ENCODE data around the gene CACNB2. TPM values are rescaled to one million over a fixed set of nuclear protein-coding genes. Genes with fewer than 3 reads are reported as not detected.

Gene CACNB2
- total RNA-seq, 1 experiment from 2014 or later = 3.2 TPM

DNA sequence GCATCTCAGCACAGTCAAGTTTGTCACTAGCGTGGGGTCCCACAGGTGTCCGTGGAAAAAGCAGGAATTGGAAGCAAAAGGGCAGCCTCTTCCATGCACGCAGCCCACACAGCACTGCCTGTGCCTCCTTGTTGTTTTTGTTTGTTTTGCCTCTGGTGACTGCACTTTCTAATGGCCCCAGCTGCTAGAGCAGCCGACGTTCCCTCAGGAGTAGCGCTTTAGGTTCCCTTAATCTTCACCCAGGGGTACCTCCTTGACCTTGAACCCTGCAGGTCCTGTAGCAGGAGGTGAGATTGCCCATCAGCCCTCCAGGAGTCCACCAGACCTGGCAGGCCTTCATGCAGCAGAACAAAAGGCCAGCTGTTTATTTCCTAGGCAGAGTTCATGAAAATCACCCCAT, 210.1 kb downstream of the CACNB2 start:
- H3K27me3 Mint-ChIP-seq (ENCODE audit: low read depth) = no peaks in the 10 kb centered on the region
- POLR2A ChIA-PET = interaction anchor here (0.7 kb wide), 1 partner anchor 84 kb away, joined by 3 read pairs; no protein-coding TSS in a partner anchor
- CTCF ChIA-PET = no interaction called here
- ATAC-seq = no peak
- H3K27ac Mint-ChIP-seq = peak overlapping the region; percentile 21; the same call in 1 of the 2 replicates
- peaks cover 5% of the 10 kb centered on the region for H3K4me1 Mint-ChIP-seq
- no peak for DNase-seq (ENCODE audit: low spot score)
- no peak overlapping the region for H3K4me3 Mint-ChIP-seq
- no peaks in the 10 kb centered on the region for H3K36me3 Mint-ChIP-seq
- TF ChIP-seq E2F1 (CRISPR knock-in tag; IDR thresholded peaks at IDR 0.05) = no peak
- TF ChIP-seq, protein P1, sequence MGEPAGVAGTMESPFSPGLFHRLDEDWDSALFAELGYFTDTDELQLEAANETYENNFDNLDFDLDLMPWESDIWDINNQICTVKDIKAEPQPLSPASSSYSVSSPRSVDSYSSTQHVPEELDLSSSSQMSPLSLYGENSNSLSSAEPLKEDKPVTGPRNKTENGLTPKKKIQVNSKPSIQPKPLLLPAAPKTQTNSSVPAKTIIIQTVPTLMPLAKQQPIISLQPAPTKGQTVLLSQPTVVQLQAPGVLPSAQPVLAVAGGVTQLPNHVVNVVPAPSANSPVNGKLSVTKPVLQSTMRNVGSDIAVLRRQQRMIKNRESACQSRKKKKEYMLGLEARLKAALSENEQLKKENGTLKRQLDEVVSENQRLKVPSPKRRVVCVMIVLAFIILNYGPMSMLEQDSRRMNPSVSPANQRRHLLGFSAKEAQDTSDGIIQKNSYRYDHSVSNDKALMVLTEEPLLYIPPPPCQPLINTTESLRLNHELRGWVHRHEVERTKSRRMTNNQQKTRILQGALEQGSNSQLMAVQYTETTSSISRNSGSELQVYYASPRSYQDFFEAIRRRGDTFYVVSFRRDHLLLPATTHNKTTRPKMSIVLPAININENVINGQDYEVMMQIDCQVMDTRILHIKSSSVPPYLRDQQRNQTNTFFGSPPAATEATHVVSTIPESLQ (CRISPR knock-in tag; IDR thresholded peaks at IDR 0.05) = no peak
- TF ChIP-seq, protein P2, sequence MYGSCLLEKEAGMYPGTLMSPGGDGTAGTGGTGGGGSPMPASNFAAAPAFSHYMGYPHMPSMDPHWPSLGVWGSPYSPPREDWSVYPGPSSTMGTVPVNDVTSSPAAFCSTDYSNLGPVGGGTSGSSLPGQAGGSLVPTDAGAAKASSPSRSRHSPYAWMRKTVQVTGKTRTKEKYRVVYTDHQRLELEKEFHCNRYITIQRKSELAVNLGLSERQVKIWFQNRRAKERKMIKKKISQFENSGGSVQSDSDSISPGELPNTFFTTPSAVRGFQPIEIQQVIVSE (CRISPR knock-in tag; IDR thresholded peaks at IDR 0.05; ENCODE audit: borderline replicate concordance) = no peak
- no peak for TF ChIP-seq KAT7 (CRISPR knock-in tag; IDR thresholded peaks at IDR 0.05; ENCODE audit: borderline replicate concordance)
- TF ChIP-seq ZNF671 (CRISPR knock-in tag; IDR thresholded peaks at IDR 0.05) = no peak
- TF ChIP-seq ZNF219 (CRISPR knock-in tag; IDR thresholded peaks at IDR 0.05; ENCODE audit: borderline replicate concordance) = no peak
- no peak for TF ChIP-seq GABPB1 (CRISPR knock-in tag; IDR thresholded peaks at IDR 0.05)
- TF ChIP-seq IRF2 (CRISPR knock-in tag; IDR thresholded peaks at IDR 0.05; ENCODE audit: borderline replicate concordance, low read depth) = no peak
- TF ChIP-seq RORB (CRISPR knock-in tag; IDR thresholded peaks at IDR 0.05) = no peak
- TF ChIP-seq GTF2I (CRISPR knock-in tag; conservative IDR thresholded peaks at IDR 0.05) = no peak
- no peaks in the 10 kb centered on the region for H3K9me3 Mint-ChIP-seq

- DNase-seq (ENCODE audit: low spot score) = no peak
- no peak overlapping the region for H3K4me3 Mint-ChIP-seq
- H3K27me3 Mint-ChIP-seq (ENCODE audit: low read depth) = no peaks in the 10 kb centered on the region
- no peaks in the 10 kb centered on the region for H3K9me3 Mint-ChIP-seq
- TF ChIP-seq ZNF396 (CRISPR knock-in tag; IDR thresholded peaks at IDR 0.05; ENCODE audit: borderline replicate concordance) (no peak), NFYB (CRISPR knock-in tag; conservative IDR thresholded peaks at IDR 0.05; ENCODE audit: low read depth) (no peak), AR (CRISPR knock-in tag; IDR thresholded peaks at IDR 0.05) (no peak), TEAD4 (CRISPR knock-in tag; IDR thresholded peaks at IDR 0.05) (no peak)
- no peak for ATAC-seq
- POLR2A ChIA-PET = no interaction called here
- no peak overlapping the region for H3K27ac Mint-ChIP-seq
- peaks cover 5% of the 10 kb centered on the region for H3K4me1 Mint-ChIP-seq
- CTCF ChIA-PET = no interaction called here
- H3K36me3 Mint-ChIP-seq = no peaks in the 10 kb centered on the region
Observed at GRCh38 chr10:18351421-18351820, 211.2 kb downstream of the CACNB2 start.

GRCh38 chr10:18352175-18352574, 212.0 kb downstream of the CACNB2 start:
- ChIA-PET POLR2A (interaction anchor here (0.6 kb wide), 1 partner anchor 13 kb away, joined by 4 read pairs; no protein-coding TSS in a partner anchor), CTCF (no interaction called here)
- no peaks in the 10 kb centered on the region for H3K36me3 Mint-ChIP-seq
- DNase-seq (ENCODE audit: low spot score) (no peak), ATAC-seq (no peak)
- H3K4me3 Mint-ChIP-seq = no peak overlapping the region
- H3K4me1 Mint-ChIP-seq = peaks cover 5% of the 10 kb centered on the region
- H3K27ac Mint-ChIP-seq = no peak overlapping the region
- H3K27me3 Mint-ChIP-seq (ENCODE audit: low read depth) = no peaks in the 10 kb centered on the region
- no peaks in the 10 kb centered on the region for H3K9me3 Mint-ChIP-seq
- TF ChIP-seq CBFB (CRISPR knock-in tag; IDR thresholded peaks at IDR 0.05; ENCODE audit: low read depth) = no peak
- no peak for TF ChIP-seq FOXP4 (CRISPR knock-in tag; IDR thresholded peaks at IDR 0.05)
- TF ChIP-seq SMAD4 (CRISPR knock-in tag; IDR thresholded peaks at IDR 0.05) = no peak
- TF ChIP-seq, protein P3, sequence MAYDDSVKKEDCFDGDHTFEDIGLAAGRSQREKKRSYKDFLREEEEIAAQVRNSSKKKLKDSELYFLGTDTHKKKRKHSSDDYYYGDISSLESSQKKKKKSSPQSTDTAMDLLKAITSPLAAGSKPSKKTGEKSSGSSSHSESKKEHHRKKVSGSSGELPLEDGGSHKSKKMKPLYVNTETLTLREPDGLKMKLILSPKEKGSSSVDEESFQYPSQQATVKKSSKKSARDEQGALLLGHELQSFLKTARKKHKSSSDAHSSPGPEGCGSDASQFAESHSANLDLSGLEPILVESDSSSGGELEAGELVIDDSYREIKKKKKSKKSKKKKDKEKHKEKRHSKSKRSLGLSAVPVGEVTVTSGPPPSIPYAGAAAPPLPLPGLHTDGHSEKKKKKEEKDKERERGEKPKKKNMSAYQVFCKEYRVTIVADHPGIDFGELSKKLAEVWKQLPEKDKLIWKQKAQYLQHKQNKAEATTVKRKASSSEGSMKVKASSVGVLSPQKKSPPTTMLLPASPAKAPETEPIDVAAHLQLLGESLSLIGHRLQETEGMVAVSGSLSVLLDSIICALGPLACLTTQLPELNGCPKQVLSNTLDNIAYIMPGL (CRISPR knock-in tag; IDR thresholded peaks at IDR 0.05) = no peak
- no peak for TF ChIP-seq ZBTB21 (CRISPR knock-in tag; IDR thresholded peaks at IDR 0.05; ENCODE audit: borderline replicate concordance)
- TF ChIP-seq, protein P4, sequence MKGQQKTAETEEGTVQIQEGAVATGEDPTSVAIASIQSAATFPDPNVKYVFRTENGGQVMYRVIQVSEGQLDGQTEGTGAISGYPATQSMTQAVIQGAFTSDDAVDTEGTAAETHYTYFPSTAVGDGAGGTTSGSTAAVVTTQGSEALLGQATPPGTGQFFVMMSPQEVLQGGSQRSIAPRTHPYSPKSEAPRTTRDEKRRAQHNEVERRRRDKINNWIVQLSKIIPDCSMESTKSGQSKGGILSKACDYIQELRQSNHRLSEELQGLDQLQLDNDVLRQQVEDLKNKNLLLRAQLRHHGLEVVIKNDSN (CRISPR knock-in tag; IDR thresholded peaks at IDR 0.05) = no peak
